Activated CD4-positive, CD25-positive, alpha-beta regulatory T cell (primary cell): ENCODE results near the gene ARID5B.

ENCODE experiments used
- DNase-seq, 4 experiments: peaks; one replicate each; lab custom pipeline; 2025; lab: John Stamatoyannopoulos, UW

The ARID5B gene

GRCh38 chr10:62036186-62037081, 134.9 kb downstream of the ARID5B start:
- DNase-seq, result no peak

- DNase-seq, result no peak
These were observed 135.8 kb downstream of the ARID5B start for GRCh38 chr10:62037166-62037831.

- no peak for DNase-seq
These were observed 136.6 kb downstream of the ARID5B start for GRCh38 chr10:62037890-62038608.

GRCh38 chr10:62038609-62039190, 137.2 kb downstream of the ARID5B start:
- peak; percentile 26 to 50 (median 44) for DNase-seq

- no peak for DNase-seq
These were observed 138.5 kb downstream of the ARID5B start for GRCh38 chr10:62039954-62040353.

GRCh38 chr10:62040881-62041280, 139.4 kb downstream of the ARID5B start:
- DNase-seq, result no peak

GRCh38 chr10:62043421-62044021, 142.0 kb downstream of the ARID5B start:
- no peak for DNase-seq

GRCh38 chr10:62044566-62044965, 143.1 kb downstream of the ARID5B start:
- DNase-seq, result no peak

GRCh38 chr10:62045765-62046521, 144.4 kb downstream of the ARID5B start:
- DNase-seq, result no peak

- peak in 1 of 4 experiments; percentile 13 for DNase-seq
These were observed 145.2 kb downstream of the ARID5B start for GRCh38 chr10:62046522-62047227.

- DNase-seq, result peak in 1 of 4 experiments; percentile 19
These were observed 145.9 kb downstream of the ARID5B start for GRCh38 chr10:62047228-62047892.

GRCh38 chr10:62047960-62048383, 146.5 kb downstream of the ARID5B start:
- DNase-seq, result peak in 1 of 4 experiments; percentile 17

- no peak for DNase-seq
These were observed 147.0 kb downstream of the ARID5B start for GRCh38 chr10:62048470-62048869.

GRCh38 chr10:62048919-62049623, 147.6 kb downstream of the ARID5B start:
- DNase-seq, result peak; percentile 40 to 66 (median 50)

- no peak for DNase-seq
These were observed 148.3 kb downstream of the ARID5B start for GRCh38 chr10:62049624-62050345.

GRCh38 chr10:62050346-62050892, 148.9 kb downstream of the ARID5B start:
- no peak for DNase-seq

GRCh38 chr10:62050893-62051433, 149.5 kb downstream of the ARID5B start:
- DNase-seq, result peak; percentile 38 to 61 (median 50)

- DNase-seq, result no peak
These were observed 150.8 kb downstream of the ARID5B start for GRCh38 chr10:62052276-62052675.
